Central memory CD8-positive, alpha-beta T cell (primary cell): Measurements from ENCODE around the gene B3GAT1.

Source experiments
- ATAC-seq: fragments of 150-1000 bp; cut with Tn5 transposase; replicated peaks from 2 replicates; pipeline ENCODE4 v1.10.0; 2022; ENCODE audit warnings: mild to moderate bottlenecking, moderate FRiP score, moderate number of reproducible peaks; ENCODE audit not compliant: poor library complexity, severe bottlenecking; ENCODE audit errors: extremely low read depth
- DNase-seq, 2 donors: peaks; one replicate each; pipeline ENCODE4 v3.0.0; 2021; ENCODE audit warnings: low spot score in 2 of 2
- H3K27ac Mint-ChIP-seq: one replicate; pipeline ENCODE4 v1.8.0; 2022; ENCODE audit warnings: low read depth, mild to moderate bottlenecking, moderate library complexity, mixed read lengths
- H3K27me3 Mint-ChIP-seq: one replicate; pipeline ENCODE4 v1.8.0; 2022; ENCODE audit warnings: mixed read lengths
- H3K36me3 Mint-ChIP-seq: one replicate; pipeline ENCODE4 v1.8.0; 2022; ENCODE audit warnings: mild to moderate bottlenecking, moderate library complexity, mixed read lengths; ENCODE audit not compliant: insufficient read depth
- H3K4me1 Mint-ChIP-seq: one replicate; pipeline ENCODE4 v1.8.0; 2022; ENCODE audit warnings: mixed read lengths
- H3K4me3 Mint-ChIP-seq: one replicate; pipeline ENCODE4 v1.8.0; 2022; ENCODE audit warnings: mild to moderate bottlenecking, moderate library complexity, mixed read lengths
- H3K9me3 Mint-ChIP-seq: one replicate; pipeline ENCODE4 v1.8.0; 2022; ENCODE audit warnings: mixed read lengths

B3GAT1 gene

GRCh38 chr11:134358856-134359490, 53.1 kb downstream of the B3GAT1 start:
- Mint-ChIP-seq H3K27me3 (no peaks in the 10 kb centered on the region), H3K9me3 (no peaks in the 10 kb centered on the region), H3K36me3 (no peaks in the 10 kb centered on the region), H3K4me3 (no peak overlapping the region), H3K4me1 (peaks cover 22% of the 10 kb centered on the region), H3K27ac (no peak overlapping the region)
- ATAC-seq: no peak
- no peak for DNase-seq

- no peak for DNase-seq
- H3K27me3 Mint-ChIP-seq: no peaks in the 10 kb centered on the region
- no peaks in the 10 kb centered on the region for H3K9me3 Mint-ChIP-seq
Measured at GRCh38 chr11:134358165-134358855, 53.7 kb downstream of the B3GAT1 start.

GRCh38 chr11:134357545-134357839, 54.5 kb downstream of the B3GAT1 start:
- no peak for ATAC-seq
- no peaks in the 10 kb centered on the region for H3K27me3 Mint-ChIP-seq
- H3K9me3 Mint-ChIP-seq: no peaks in the 10 kb centered on the region
- no peak overlapping the region for H3K4me3 Mint-ChIP-seq
- H3K4me1 Mint-ChIP-seq: peaks cover 22% of the 10 kb centered on the region
- no peak for DNase-seq
- peak overlapping the region; percentile 74 for H3K27ac Mint-ChIP-seq
- no peaks in the 10 kb centered on the region for H3K36me3 Mint-ChIP-seq

More at GRCh38 chr11:134358165-134358855, 53.7 kb downstream of the B3GAT1 start:
- Mint-ChIP-seq H3K4me3 (no peak overlapping the region), H3K4me1 (peaks cover 22% of the 10 kb centered on the region), H3K27ac (no peak overlapping the region), H3K36me3 (no peaks in the 10 kb centered on the region)
- no peak for ATAC-seq

- DNase-seq (no peak), ATAC-seq (no peak)
- H3K36me3 Mint-ChIP-seq: no peaks in the 10 kb centered on the region
- H3K27me3 Mint-ChIP-seq: no peaks in the 10 kb centered on the region
- no peaks in the 10 kb centered on the region for H3K9me3 Mint-ChIP-seq
- peaks cover 19% of the 10 kb centered on the region for H3K4me1 Mint-ChIP-seq
- H3K4me3 Mint-ChIP-seq: no peak overlapping the region
- H3K27ac Mint-ChIP-seq: peak overlapping the region; percentile 74
Measured at GRCh38 chr11:134356656-134357544, 55.1 kb downstream of the B3GAT1 start.

- Mint-ChIP-seq H3K4me1 (peaks cover 19% of the 10 kb centered on the region), H3K9me3 (no peaks in the 10 kb centered on the region), H3K36me3 (peaks cover 1% of the 10 kb centered on the region), H3K27ac (no peak overlapping the region), H3K27me3 (no peaks in the 10 kb centered on the region), H3K4me3 (no peak overlapping the region)
- DNase-seq (no peak), ATAC-seq (no peak)
Measured at GRCh38 chr11:134355656-134356055, 56.4 kb downstream of the B3GAT1 start.

GRCh38 chr11:134355136-134355535, 56.9 kb downstream of the B3GAT1 start:
- Mint-ChIP-seq H3K36me3 (peaks cover 3% of the 10 kb centered on the region), H3K4me3 (no peak overlapping the region), H3K4me1 (peaks cover 21% of the 10 kb centered on the region), H3K27ac (no peak overlapping the region), H3K27me3 (no peaks in the 10 kb centered on the region), H3K9me3 (no peaks in the 10 kb centered on the region)
- DNase-seq: no peak
- ATAC-seq: no peak

- ATAC-seq (no peak), DNase-seq (no peak)
- no peak overlapping the region for H3K4me3 Mint-ChIP-seq
- peak overlapping the region; percentile 9 for H3K27ac Mint-ChIP-seq
- no peaks in the 10 kb centered on the region for H3K9me3 Mint-ChIP-seq
- H3K4me1 Mint-ChIP-seq: peaks cover 35% of the 10 kb centered on the region
- H3K27me3 Mint-ChIP-seq: no peaks in the 10 kb centered on the region
- H3K36me3 Mint-ChIP-seq: peaks cover 12% of the 10 kb centered on the region
Measured at GRCh38 chr11:134352111-134352510, 59.9 kb downstream of the B3GAT1 start.

- peaks cover 34% of the 10 kb centered on the region for H3K4me1 Mint-ChIP-seq
- H3K27ac Mint-ChIP-seq: peak overlapping the region; percentile 92
- H3K27me3 Mint-ChIP-seq: no peaks in the 10 kb centered on the region
- H3K36me3 Mint-ChIP-seq: peaks cover 12% of the 10 kb centered on the region
- ATAC-seq (no peak), DNase-seq (no peak)
- no peaks in the 10 kb centered on the region for H3K9me3 Mint-ChIP-seq
- H3K4me3 Mint-ChIP-seq: peak overlapping the region; percentile 53
Measured at GRCh38 chr11:134350381-134350780, 61.7 kb downstream of the B3GAT1 start.

- H3K4me1 Mint-ChIP-seq: peaks cover 34% of the 10 kb centered on the region
- peak overlapping the region; percentile 92 for H3K27ac Mint-ChIP-seq
- no peaks in the 10 kb centered on the region for H3K27me3 Mint-ChIP-seq
- no peaks in the 10 kb centered on the region for H3K9me3 Mint-ChIP-seq
- peak overlapping the region; percentile 53 for H3K4me3 Mint-ChIP-seq
- DNase-seq: no peak
- ATAC-seq: peak; percentile 24
- peaks cover 12% of the 10 kb centered on the region for H3K36me3 Mint-ChIP-seq
Measured at GRCh38 chr11:134349802-134350355, 62.2 kb downstream of the B3GAT1 start.

- ATAC-seq (peak; percentile 89), DNase-seq (peak in 1 of 2 donors; percentile 56)
- Mint-ChIP-seq H3K4me3 (peak overlapping the region; percentile 53), H3K4me1 (peaks cover 34% of the 10 kb centered on the region), H3K9me3 (no peaks in the 10 kb centered on the region), H3K36me3 (peaks cover 12% of the 10 kb centered on the region), H3K27me3 (no peaks in the 10 kb centered on the region), H3K27ac (peak overlapping the region; percentile 92)
Measured at GRCh38 chr11:134349109-134349801, 62.8 kb downstream of the B3GAT1 start.

GRCh38 chr11:134347441-134347840, 64.6 kb downstream of the B3GAT1 start:
- H3K4me3 Mint-ChIP-seq: peak overlapping the region; percentile 33
- H3K36me3 Mint-ChIP-seq: peaks cover 12% of the 10 kb centered on the region
- peaks cover 34% of the 10 kb centered on the region for H3K4me1 Mint-ChIP-seq
- no peaks in the 10 kb centered on the region for H3K9me3 Mint-ChIP-seq
- no peak for ATAC-seq
- no peaks in the 10 kb centered on the region for H3K27me3 Mint-ChIP-seq
- H3K27ac Mint-ChIP-seq: peak overlapping the region; percentile 72
- DNase-seq: no peak

- Mint-ChIP-seq H3K27me3 (no peaks in the 10 kb centered on the region), H3K27ac (peak overlapping the region; percentile 72), H3K36me3 (peaks cover 12% of the 10 kb centered on the region), H3K4me3 (peak overlapping the region; percentile 33), H3K9me3 (no peaks in the 10 kb centered on the region), H3K4me1 (peaks cover 34% of the 10 kb centered on the region)
- DNase-seq (peak in 1 of 2 donors; percentile 2), ATAC-seq (no peak)
Measured at GRCh38 chr11:134346976-134347350, 65.1 kb downstream of the B3GAT1 start.
